GM12878 (cell line): Measurements from ENCODE around the gene SEMA5A. TPM values are rescaled to one million over a fixed set of nuclear protein-coding genes. Genes with fewer than 3 reads are reported as not detected.

ENCODE experiments used
- ATAC-seq: fragments of 200-7000 bp; cut with Tn5 transposase; 3 replicates; pipeline ENCODE4 v1.9.1; 2020; ENCODE audit warnings: mild to moderate bottlenecking, moderate library complexity
- BruUV-seq: library from RNA; stranded (reverse); fragments of 400-500 nt; replicated peaks from 2 replicates; lab custom pipeline; 2021; lab: Mats Ljungman, UMichigan
- CTCF ChIA-PET: fragments of 300-600 bp; sonication (Branson Sonifier 250); formaldehyde crosslinking; extraction: SDS; loops from one replicate; lab custom pipeline; 2021; ENCODE audit warnings: inconsistent platforms; lab: Yijun Ruan, JAX
- POLR2A ChIA-PET: fragments of 350-600 bp; formaldehyde crosslinking; extraction: SDS; loops from one replicate; lab custom pipeline; 2021; ENCODE audit warnings: inconsistent platforms; lab: Charles Lee
- RAD21 ChIA-PET: fragments of 300-600 bp; sonication (Branson Sonifier 250); formaldehyde crosslinking; loops from one replicate; lab custom pipeline; 2023; ENCODE audit warnings: antibody characterized with exemption; ENCODE audit not compliant: unreplicated experiment; lab: Charles Lee
- SMC1A ChIA-PET: fragments of 300-600 bp; sonication (Branson Sonifier 250); formaldehyde crosslinking; loops from one replicate; lab custom pipeline; 2023; ENCODE audit not compliant: unreplicated experiment, uncharacterized antibody; lab: Charles Lee
- DNase-seq: peaks from one replicate; pipeline ENCODE4 v3.0.0-alpha.2; 2011; ENCODE audit warnings: low read depth, low spot score
- FAIRE-seq: peaks from 3 replicates; lab custom pipeline; 2011; peaks lifted over from hg19 to GRCh38; lab: Jason Lieb, UNC
- H2AFZ ChIP-seq: 2 replicates; pipeline ENCODE4 v1.6.0; 2011; ENCODE audit warnings: low read depth, low read length, control low read depth; ENCODE audit not compliant: control insufficient read depth
- H3K27ac ChIP-seq: 2 replicates; pipeline ENCODE4 v1.5.1; 2011; ENCODE audit warnings: control low read depth; ENCODE audit not compliant: control insufficient read depth, insufficient read depth
- H3K27me3 ChIP-seq, 2 experiments: replicated peaks in 1 of 2; 2 replicates each; pipeline versions ENCODE4 v1.6.0 to v1.6.1; 2011; ENCODE audit warnings: low read length in 1 of 2; ENCODE audit not compliant: control insufficient read depth in 2 of 2, insufficient read depth in 2 of 2
- H3K36me3 ChIP-seq, 2 experiments: 2 replicates each; pipeline ENCODE4 v1.5.1; 2011; ENCODE audit warnings: low read length in 1 of 2; ENCODE audit not compliant: control insufficient read depth in 2 of 2, insufficient read depth in 2 of 2
- H3K4me1 ChIP-seq: 2 replicates; pipeline ENCODE4 v1.6.1; 2011; ENCODE audit warnings: mild to moderate bottlenecking, low read length, moderate library complexity, mixed read lengths; ENCODE audit not compliant: control insufficient read depth, insufficient read depth
- H3K4me2 ChIP-seq: 2 replicates; pipeline ENCODE4 v1.6.0; 2011; ENCODE audit warnings: control low read depth; ENCODE audit not compliant: control insufficient read depth, insufficient read depth
- H3K4me3 ChIP-seq: fragments of 200-600 bp; sonication (generic); 2 replicates; pipeline ENCODE4 v1.5.1; 2016
- H3K79me2 ChIP-seq: 2 replicates; pipeline ENCODE4 v1.6.0; 2011; ENCODE audit warnings: low read length; ENCODE audit not compliant: control insufficient read depth, insufficient read depth
- H3K9ac ChIP-seq: 2 replicates; pipeline ENCODE4 v1.8.0; 2011; ENCODE audit warnings: low read length, control low read depth, mixed read lengths; ENCODE audit not compliant: control insufficient read depth, insufficient read depth
- H3K9me3 ChIP-seq: replicated peaks from 3 replicates; pipeline ENCODE4 v1.5.1; 2011; ENCODE audit warnings: mild to moderate bottlenecking, low read length; ENCODE audit not compliant: control insufficient read depth, insufficient read depth
- H4K20me1 ChIP-seq: 2 replicates; pipeline ENCODE4 v1.6.0; 2011; ENCODE audit not compliant: control insufficient read depth, insufficient read depth
- CHD4 ChIP-seq: fragments of 200-600 bp; sonication (generic); IDR thresholded peaks from 2 replicates; pipeline ENCODE4 v1.6.1; 2016; ENCODE audit warnings: mild to moderate bottlenecking
- CTCF ChIP-seq, 3 experiments: IDR thresholded peaks in 2 of 3; conservative IDR thresholded peaks in 1 of 3; 2 replicates each; pipeline ENCODE4 v1.5.1; 2011; ENCODE audit warnings: low read depth in 3 of 3, low read length in 3 of 3, mild to moderate bottlenecking in 3 of 3, control low read depth in 2 of 3, moderate library complexity in 2 of 3, inconsistent platforms in 1 of 3, mixed read lengths in 1 of 3; ENCODE audit not compliant: control insufficient read depth in 2 of 3, insufficient read depth in 1 of 3; ENCODE audit errors: extremely low read depth in 1 of 3
- E4F1 ChIP-seq: fragments of 450-650 bp; IDR thresholded peaks from 2 replicates; pipeline ENCODE4 v1.6.1; 2018; ENCODE audit warnings: borderline replicate concordance, mild to moderate bottlenecking; ENCODE audit not compliant: partially characterized antibody
- LARP7 ChIP-seq: fragments of 450-650 bp; IDR thresholded peaks from 2 replicates; pipeline ENCODE4 v1.6.1; 2017; ENCODE audit warnings: mild to moderate bottlenecking
- NBN ChIP-seq: fragments of 450-650 bp; IDR thresholded peaks from 2 replicates; pipeline ENCODE4 v1.6.1; 2016
- SMAD1 ChIP-seq: fragments of 450-650 bp; IDR thresholded peaks from 2 replicates; pipeline ENCODE4 v1.6.1; 2018; ENCODE audit warnings: mild to moderate bottlenecking, low read depth; ENCODE audit not compliant: partially characterized antibody
- SMARCA5 ChIP-seq: fragments of 450-650 bp; IDR thresholded peaks from 2 replicates; pipeline ENCODE4 v1.6.1; 2017; ENCODE audit warnings: mild to moderate bottlenecking
- WRNIP1 ChIP-seq: IDR thresholded peaks from 2 replicates; pipeline ENCODE4 v1.6.1; 2011; ENCODE audit warnings: low read depth, low read length, improper control_type of control experiment, borderline replicate concordance
- ZBTB11 ChIP-seq: fragments of 450-650 bp; formaldehyde crosslinking; IDR thresholded peaks from 2 replicates; pipeline ENCODE4 v1.5.0; 2022; ENCODE audit warnings: mild to moderate bottlenecking, missing genetic modification characterization
- ZNF217 ChIP-seq: fragments of 450-650 bp; IDR thresholded peaks from 2 replicates; pipeline ENCODE4 v1.6.1; 2017; ENCODE audit warnings: antibody characterized with exemption, mild to moderate bottlenecking
- ZNF592 ChIP-seq: fragments of 450-650 bp; IDR thresholded peaks from 2 replicates; pipeline ENCODE4 v1.6.1; 2017; ENCODE audit warnings: mild to moderate bottlenecking, moderate library complexity
- WGBS: methylation state at CpG from one replicate; pipeline ENCODE4 v1.1.6; 2016; ENCODE audit warnings: low lambda C conversion rate; ENCODE audit not compliant: insufficient replicate concordance, insufficient coverage; ENCODE audit errors: missing lambda C conversion rate; 5-methylcytosine and 5-hydroxymethylcytosine counted together
- in situ Hi-C: fragments of 300-500 bp; cut with MboI; formaldehyde crosslinking; loops from 9 replicates; pipeline ENCODE4 v1.14.3; 2018; ENCODE audit warnings: mixed read lengths
- intact Hi-C: fragments of 100-400 bp; cut with micrococcal nuclease; formaldehyde crosslinking; loops from one replicate; pipeline ENCODE4 v1.14.2; 2022; ENCODE audit not compliant: unreplicated experiment
- polyA plus RNA-seq, 11 experiments: library from polyadenylated mRNA; depleted of rRNA in 4 of 11; unstranded in 6 of 11; stranded (reverse) in 5 of 11; fragments of >200 nt; fragmentation: Nextera tagmentation in 4 of 11; fragmentation: Illumina TruSeq in 1 of 11; extraction: Ambion mirVana in 4 of 11; extraction: Trizol in 1 of 11; gene quantifications; 1 replicate in 1 of 11; 2 replicates in 10 of 11; pipeline versions ENCODE4 v1.2.1 to v1.2.3, GENCODE V29; 2011 to 2016; ENCODE audit warnings: inconsistent platforms in 2 of 11, missing spikeins in 2 of 11, low read depth in 1 of 11
- total RNA-seq, 4 experiments: library from RNA; depleted of rRNA in 3 of 4; stranded (reverse); fragments of >200 nt in 3 of 4; fragmentation: Illumina TruSeq in 1 of 4; extraction: Trizol in 1 of 4; gene quantifications; 2 replicates each; pipeline versions ENCODE4 v1.2.1 to v1.2.3, GENCODE V29; 2013 to 2021

The SEMA5A gene
- total and polyA plus RNA-seq, 10 of the 15 experiments (the other 5 are each of a cell fraction or from before 2014, with no cell fraction given), result 0.03 to 2.4 (median 0.09) TPM; not detected in 1

- TF ChIP-seq CTCF (IDR thresholded peaks at IDR 0.05 in 2 of 3, conservative IDR thresholded peaks at IDR 0.05 in 1 of 3; ENCODE audit: control insufficient read depth in 2 of 3, extremely low read depth in 1 of 3, insufficient read depth in 1 of 3, low read depth in 3 of 3, low read length in 3 of 3) (no peak), ZBTB11 (no peak)
Measured at GRCh38 chr5:9297134-9297533, 248.7 kb downstream of the SEMA5A start (continued).

GRCh38 chr5:9295466-9295801 lies 250.4 kb downstream of the SEMA5A start:
- no peaks in the 10 kb centered on the region for H3K36me3 ChIP-seq
- H3K27ac ChIP-seq, result no peak overlapping the region
- no peak for FAIRE-seq
- in situ Hi-C loops, result no loop called here
- no TSS peak for BruUV-seq
- no peaks in the 10 kb centered on the region for H3K9me3 ChIP-seq
- H3K79me2 ChIP-seq, result no peaks in the 10 kb centered on the region
- no peak for ATAC-seq
- H3K27me3 ChIP-seq, result no peaks in the 10 kb centered on the region
- no peaks in the 10 kb centered on the region for H3K4me1 ChIP-seq
- ChIA-PET RAD21 (no interaction called here), SMC1A (interaction anchor here (0.6 kb wide), 1 partner anchor 15 kb away, joined by 3 read pairs; no protein-coding TSS in a partner anchor), POLR2A (no interaction called here), CTCF (no interaction called here)
- intact Hi-C loops, result no loop called here
- no peak for DNase-seq
- 10% methylated on average over 1 of the region's 1 CpG for WGBS
- no peak overlapping the region for H2AFZ ChIP-seq
- H3K4me3 ChIP-seq, result no peak overlapping the region
- H3K9ac ChIP-seq, result no peak overlapping the region
- no peak overlapping the region for H3K4me2 ChIP-seq
- no peaks in the 10 kb centered on the region for H4K20me1 ChIP-seq
- no peak for TF ChIP-seq LARP7
- TF ChIP-seq ZNF592, result no peak
- no peak for TF ChIP-seq E4F1
- TF ChIP-seq ZNF217, result no peak
- no peak for TF ChIP-seq NBN
- TF ChIP-seq CHD4, result no peak
- no peak for TF ChIP-seq SMAD1
- no peak for TF ChIP-seq SMARCA5
- no peak for TF ChIP-seq WRNIP1
